ENCODE results near the gene TRIM54. TPM values are rescaled to one million over a fixed set of nuclear protein-coding genes. Genes with fewer than 3 reads are reported as not detected.

TRIM54 gene
- total RNA-seq, 2 experiments from 2014 or later, result not detected

DNA sequence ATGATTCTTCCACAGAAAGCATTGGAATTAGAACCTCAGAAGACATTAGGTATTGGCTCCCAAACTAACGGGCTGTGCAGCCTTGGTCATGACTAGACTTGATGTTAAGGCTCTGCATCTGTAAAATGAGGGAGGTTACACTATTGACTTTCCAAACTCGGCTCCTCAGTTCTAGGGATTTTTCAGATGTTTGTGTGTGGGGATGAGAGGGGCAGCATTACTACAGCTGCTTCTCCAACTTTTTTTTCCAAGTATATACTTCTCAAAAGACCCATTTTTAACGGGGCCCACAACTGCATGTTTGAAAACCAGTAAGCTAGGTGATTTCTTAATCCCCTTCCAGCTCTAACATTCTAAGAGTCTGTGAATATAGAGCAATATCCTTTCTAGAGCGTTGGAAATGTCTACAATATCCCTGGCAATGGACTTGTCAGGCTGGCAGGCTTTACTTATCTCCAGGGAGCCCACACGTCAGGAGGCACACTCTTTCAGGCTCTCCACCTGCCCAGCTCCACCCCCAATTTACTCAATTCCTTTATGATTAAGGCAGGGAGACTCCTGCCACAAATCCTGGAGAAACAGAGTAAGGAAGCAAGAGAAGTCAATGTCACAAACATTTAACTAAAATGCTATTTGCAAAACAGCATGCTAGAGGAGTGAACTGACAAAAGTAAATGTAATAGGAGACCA, 41.5 kb downstream of the TRIM54 start:
- peaks cover 25% of the 10 kb centered on the region for H3K4me1 ChIP-seq (ENCODE audit: insufficient read depth, low read length)
- intact Hi-C loops (cut with DNase I, micrococcal nuclease), result loop anchor here (1.0 to 5.0 kb wide), 5 partner anchors 33 to 259 kb away; partner anchors contain the start of genes GTF3C2 (in 2 of the 2), ATRAID (in 1 of the 2), NRBP1 (in 1 of the 2) and SLC5A6 (in 1 of the 2)
- peak overlapping the region; percentile 86 for H3K4me3 ChIP-seq (ENCODE audit: low read length)
- H3K27ac Mint-ChIP-seq, result peak overlapping the region; percentile 98
- no peaks in the 10 kb centered on the region for H3K27me3 ChIP-seq (ENCODE audit: control insufficient read depth in 1 of 2, insufficient read depth in 2 of 2, low read length in 2 of 2)
- DNase-seq (no peak), ATAC-seq (ENCODE audit: poor library complexity) (no peak)
- H3K4me1 Mint-ChIP-seq (ENCODE audit: low read depth), result peaks cover 31% of the 10 kb centered on the region
- peaks cover 57% of the 10 kb centered on the region for H3K36me3 Mint-ChIP-seq (ENCODE audit: low read depth)
- H3K27ac ChIP-seq (ENCODE audit: low read depth in 1 of 2, low read length in 2 of 2), result peak overlapping the region; percentile 90 to 93
- no peaks in the 10 kb centered on the region for H3K9me3 ChIP-seq (ENCODE audit: control insufficient read depth in 1 of 2, insufficient read depth in 1 of 2, low read length in 2 of 2)
- ChIA-PET CTCF (interaction anchor here (1.0 to 1.4 kb wide), 4 partner anchors 21 to 360 kb away, joined by 3 to 4 read pairs (median 4); partner anchors contain the start of gene SNX17), POLR2A (interaction anchor here (1.3 to 2.3 kb wide), 13 partner anchors 10 to 538 kb away, joined by 4 to 24 read pairs (median 8); partner anchors contain the start of genes AGBL5, CCDC121, CENPA and GPN1)
- no peaks in the 10 kb centered on the region for H3K9me3 Mint-ChIP-seq
- peaks cover 24% of the 10 kb centered on the region for H3K36me3 ChIP-seq (ENCODE audit: insufficient read depth, low read length)
- H3K27me3 Mint-ChIP-seq, result no peaks in the 10 kb centered on the region
- peak overlapping the region; percentile 100 for H3K4me3 Mint-ChIP-seq
- TF ChIP-seq, protein P1, sequence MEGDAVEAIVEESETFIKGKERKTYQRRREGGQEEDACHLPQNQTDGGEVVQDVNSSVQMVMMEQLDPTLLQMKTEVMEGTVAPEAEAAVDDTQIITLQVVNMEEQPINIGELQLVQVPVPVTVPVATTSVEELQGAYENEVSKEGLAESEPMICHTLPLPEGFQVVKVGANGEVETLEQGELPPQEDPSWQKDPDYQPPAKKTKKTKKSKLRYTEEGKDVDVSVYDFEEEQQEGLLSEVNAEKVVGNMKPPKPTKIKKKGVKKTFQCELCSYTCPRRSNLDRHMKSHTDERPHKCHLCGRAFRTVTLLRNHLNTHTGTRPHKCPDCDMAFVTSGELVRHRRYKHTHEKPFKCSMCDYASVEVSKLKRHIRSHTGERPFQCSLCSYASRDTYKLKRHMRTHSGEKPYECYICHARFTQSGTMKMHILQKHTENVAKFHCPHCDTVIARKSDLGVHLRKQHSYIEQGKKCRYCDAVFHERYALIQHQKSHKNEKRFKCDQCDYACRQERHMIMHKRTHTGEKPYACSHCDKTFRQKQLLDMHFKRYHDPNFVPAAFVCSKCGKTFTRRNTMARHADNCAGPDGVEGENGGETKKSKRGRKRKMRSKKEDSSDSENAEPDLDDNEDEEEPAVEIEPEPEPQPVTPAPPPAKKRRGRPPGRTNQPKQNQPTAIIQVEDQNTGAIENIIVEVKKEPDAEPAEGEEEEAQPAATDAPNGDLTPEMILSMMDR (IDR thresholded peaks at IDR 0.05), result no peak

DNA sequence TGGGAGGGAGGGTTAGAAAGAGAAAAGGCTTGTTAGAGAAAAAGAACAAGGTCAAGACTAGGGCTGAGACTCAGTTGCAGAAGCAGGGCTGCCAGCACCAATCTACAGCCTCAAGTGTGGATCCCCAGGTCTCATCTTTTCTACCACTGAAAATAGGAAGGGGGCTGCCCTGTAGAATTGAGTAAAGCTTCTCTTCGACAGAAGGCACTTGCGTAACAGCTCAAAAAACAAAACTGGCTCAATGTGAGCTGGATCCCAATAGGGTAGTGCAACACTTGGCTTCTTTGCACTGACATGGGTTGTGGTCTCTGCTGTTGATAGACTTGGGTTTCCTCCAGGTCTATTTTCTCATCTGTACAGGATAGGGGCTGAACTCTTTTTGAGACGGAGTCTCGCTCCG, 42.5 kb downstream of the TRIM54 start:
- Histone ChIP-seq H3K27ac (ENCODE audit: low read depth in 1 of 2, low read length in 2 of 2) (no peak overlapping the region), H3K36me3 (ENCODE audit: insufficient read depth, low read length) (peaks cover 33% of the 10 kb centered on the region), H3K4me3 (ENCODE audit: low read length) (no peak overlapping the region), H3K4me1 (ENCODE audit: insufficient read depth, low read length) (peaks cover 25% of the 10 kb centered on the region), H3K9me3 (ENCODE audit: control insufficient read depth in 1 of 2, insufficient read depth in 1 of 2, low read length in 2 of 2) (no peaks in the 10 kb centered on the region), H3K27me3 (ENCODE audit: control insufficient read depth in 1 of 2, insufficient read depth in 2 of 2, low read length in 2 of 2) (no peaks in the 10 kb centered on the region)
- Mint-ChIP-seq H3K27me3 (no peaks in the 10 kb centered on the region), H3K4me1 (ENCODE audit: low read depth) (peaks cover 31% of the 10 kb centered on the region), H3K4me3 (peak overlapping the region; percentile 60), H3K36me3 (ENCODE audit: low read depth) (peaks cover 66% of the 10 kb centered on the region), H3K9me3 (no peaks in the 10 kb centered on the region), H3K27ac (peak overlapping the region; percentile 98)
- DNase-seq (no peak), ATAC-seq (ENCODE audit: poor library complexity) (no peak)
- TF ChIP-seq, protein P1 (IDR thresholded peaks at IDR 0.05), result no peak
- CTCF ChIA-PET, result interaction anchor here (1.0 kb wide), 1 partner anchor 22 kb away, joined by 3 read pairs; no protein-coding TSS in a partner anchor
- intact Hi-C loops (cut with DNase I, micrococcal nuclease), result loop anchor here in 1 of 2 experiments (5.0 kb wide), 3 partner anchors 103 to 258 kb away; partner anchors contain the start of genes ATRAID, NRBP1, SLC5A6 and ZNF512
- POLR2A ChIA-PET, result interaction anchor here (1.8 kb wide), 1 partner anchor 19 kb away, joined by 8 read pairs; no protein-coding TSS in a partner anchor

DNA sequence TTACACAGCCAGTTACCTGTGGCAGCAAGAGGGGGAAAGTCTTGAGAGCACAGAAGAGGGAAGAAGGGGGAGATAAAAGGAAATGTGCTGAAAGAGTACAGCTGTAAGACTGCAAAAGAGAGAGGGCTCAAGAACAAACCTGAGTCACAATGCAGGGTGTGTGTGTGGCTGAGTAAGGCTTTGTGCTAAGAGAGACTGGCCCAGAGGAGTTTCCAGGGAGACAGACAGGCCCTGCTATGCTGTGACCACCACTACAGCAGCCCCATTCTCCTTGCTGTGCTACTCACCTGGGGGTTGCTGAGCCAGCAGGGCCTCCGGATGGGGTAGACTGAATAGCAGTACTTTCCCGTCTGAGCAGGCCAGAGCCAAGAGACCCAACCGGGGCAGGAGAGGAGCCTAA, 53.1 kb downstream of the TRIM54 start:
- Histone ChIP-seq H3K27me3 (ENCODE audit: control insufficient read depth in 1 of 2, insufficient read depth in 2 of 2, low read length in 2 of 2) (no peaks in the 10 kb centered on the region), H3K36me3 (ENCODE audit: insufficient read depth, low read length) (peaks cover 79% of the 10 kb centered on the region), H3K27ac (ENCODE audit: low read depth in 1 of 2, low read length in 2 of 2) (no peak overlapping the region), H3K9me3 (ENCODE audit: control insufficient read depth in 1 of 2, insufficient read depth in 1 of 2, low read length in 2 of 2) (no peaks in the 10 kb centered on the region), H3K4me3 (ENCODE audit: low read length) (no peak overlapping the region), H3K4me1 (ENCODE audit: insufficient read depth, low read length) (no peaks in the 10 kb centered on the region)
- Mint-ChIP-seq H3K9me3 (no peaks in the 10 kb centered on the region), H3K4me3 (no peak overlapping the region), H3K27me3 (no peaks in the 10 kb centered on the region), H3K27ac (no peak overlapping the region), H3K36me3 (ENCODE audit: low read depth) (peaks cover 79% of the 10 kb centered on the region), H3K4me1 (ENCODE audit: low read depth) (no peaks in the 10 kb centered on the region)
- intact Hi-C loops (cut with DNase I, micrococcal nuclease), result no loop called here
- CTCF ChIA-PET, result no interaction called here
- no peak for DNase-seq
- TF ChIP-seq, protein P1 (IDR thresholded peaks at IDR 0.05), result no peak
- ATAC-seq (ENCODE audit: poor library complexity), result no peak
- POLR2A ChIA-PET, result interaction anchor here (0.7 kb wide), 1 partner anchor 170 kb away, joined by 3 read pairs; no protein-coding TSS in a partner anchor
